Retinal pigment epithelial cell (primary cell): Measurements from ENCODE around the gene CRISPLD2.
A peak's percentile ranks its signal among the peaks of the same experiment; 100 is the strongest.

Experiments used
- DNase-seq: peaks from one replicate; pipeline ENCODE4 v3.0.0-alpha.2; 2010; ENCODE audit warnings: low read depth
- H3K4me3 ChIP-seq: 2 replicates; pipeline ENCODE4 v1.5.1; 2011; ENCODE audit warnings: mild to moderate bottlenecking, low read length, control low read depth, moderate library complexity
- TF ChIP-seq, protein P1 (sequence below): conservative IDR thresholded peaks from 2 replicates; pipeline ENCODE4 v1.5.1; 2011; ENCODE audit warnings: low read depth, low read length, control low read depth, inconsistent platforms

CRISPLD2 gene

DNA sequence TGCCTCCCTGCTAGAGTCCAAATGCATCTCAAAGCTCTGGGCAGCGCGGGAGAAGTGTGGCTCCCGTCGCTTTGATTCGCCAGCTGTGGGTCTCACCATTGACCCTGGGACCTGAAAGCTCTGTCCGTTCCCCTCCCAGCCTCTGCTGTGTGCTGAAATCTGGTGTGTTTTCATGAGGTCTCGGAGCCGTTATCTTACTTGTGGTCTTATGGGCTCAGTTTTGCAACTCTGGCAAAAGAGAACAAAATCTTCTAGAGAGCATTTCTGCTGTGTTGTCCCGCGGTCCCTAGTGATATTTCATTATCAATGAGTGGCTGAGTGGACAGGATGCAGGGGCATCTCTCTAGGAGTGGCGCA is 13.3 kb downstream of the CRISPLD2 start:
- no peak for DNase-seq

GRCh38 chr16:84833542-84834402 is 14.0 kb downstream of the CRISPLD2 start:
- H3K4me3 ChIP-seq: no peak overlapping the region
- TF ChIP-seq, protein P1, sequence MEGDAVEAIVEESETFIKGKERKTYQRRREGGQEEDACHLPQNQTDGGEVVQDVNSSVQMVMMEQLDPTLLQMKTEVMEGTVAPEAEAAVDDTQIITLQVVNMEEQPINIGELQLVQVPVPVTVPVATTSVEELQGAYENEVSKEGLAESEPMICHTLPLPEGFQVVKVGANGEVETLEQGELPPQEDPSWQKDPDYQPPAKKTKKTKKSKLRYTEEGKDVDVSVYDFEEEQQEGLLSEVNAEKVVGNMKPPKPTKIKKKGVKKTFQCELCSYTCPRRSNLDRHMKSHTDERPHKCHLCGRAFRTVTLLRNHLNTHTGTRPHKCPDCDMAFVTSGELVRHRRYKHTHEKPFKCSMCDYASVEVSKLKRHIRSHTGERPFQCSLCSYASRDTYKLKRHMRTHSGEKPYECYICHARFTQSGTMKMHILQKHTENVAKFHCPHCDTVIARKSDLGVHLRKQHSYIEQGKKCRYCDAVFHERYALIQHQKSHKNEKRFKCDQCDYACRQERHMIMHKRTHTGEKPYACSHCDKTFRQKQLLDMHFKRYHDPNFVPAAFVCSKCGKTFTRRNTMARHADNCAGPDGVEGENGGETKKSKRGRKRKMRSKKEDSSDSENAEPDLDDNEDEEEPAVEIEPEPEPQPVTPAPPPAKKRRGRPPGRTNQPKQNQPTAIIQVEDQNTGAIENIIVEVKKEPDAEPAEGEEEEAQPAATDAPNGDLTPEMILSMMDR: no peak
- no peak for DNase-seq

More for the DNA sequence above, 13.3 kb downstream of the CRISPLD2 start:
- TF ChIP-seq, protein P1: no peak
- H3K4me3 ChIP-seq: no peak overlapping the region

DNA sequence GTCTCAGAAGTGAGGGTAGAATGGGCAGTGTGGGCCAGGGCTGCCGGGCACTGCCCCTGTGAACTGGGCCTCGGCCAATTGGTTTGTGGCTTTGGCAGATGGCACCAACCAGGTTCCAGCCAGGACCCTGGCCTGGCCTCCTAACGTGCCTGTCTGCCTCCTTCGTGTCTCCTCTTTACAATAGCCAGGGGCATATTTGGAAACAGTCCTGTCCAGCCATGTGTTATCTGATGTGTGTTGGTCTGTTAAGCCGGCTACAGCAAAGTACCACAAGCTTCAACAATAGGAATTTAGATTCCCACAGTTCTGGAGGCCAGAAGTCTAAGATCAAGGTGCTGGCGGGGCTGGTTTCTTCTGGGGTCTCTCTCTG is 14.6 kb downstream of the CRISPLD2 start:
- TF ChIP-seq, protein P1: no peak
- no peak overlapping the region for H3K4me3 ChIP-seq
- no peak for DNase-seq

- TF ChIP-seq, protein P1: no peak
- H3K4me3 ChIP-seq: no peak overlapping the region
- DNase-seq: peak; percentile 88
Observed at GRCh38 chr16:84836234-84836647, 16.5 kb downstream of the CRISPLD2 start.

DNA sequence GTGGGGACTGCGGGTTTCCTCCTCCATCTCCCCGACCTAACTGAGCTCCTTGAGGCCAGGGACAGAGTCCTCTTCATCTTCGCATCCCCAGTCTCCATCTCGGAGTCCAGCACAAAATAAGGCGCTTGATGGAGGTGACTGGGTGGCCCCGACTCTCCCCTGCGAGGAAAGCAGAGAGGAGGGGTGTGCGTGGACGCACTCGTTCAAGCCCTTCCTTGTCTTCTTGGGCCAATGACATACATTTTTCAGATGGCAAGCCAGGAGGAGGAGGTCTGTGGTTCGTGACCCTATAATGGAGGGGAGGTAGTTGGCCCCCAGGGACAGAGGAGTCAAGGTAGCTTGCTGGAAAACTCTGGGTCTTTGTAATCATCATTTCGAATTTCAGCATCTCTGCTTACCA is 17.2 kb downstream of the CRISPLD2 start:
- no peak for DNase-seq
- no peak overlapping the region for H3K4me3 ChIP-seq
- TF ChIP-seq, protein P1: no peak

- TF ChIP-seq, protein P1: no peak
- no peak overlapping the region for H3K4me3 ChIP-seq
- no peak for DNase-seq
Observed at GRCh38 chr16:84838383-84838948, 18.7 kb downstream of the CRISPLD2 start.

DNA sequence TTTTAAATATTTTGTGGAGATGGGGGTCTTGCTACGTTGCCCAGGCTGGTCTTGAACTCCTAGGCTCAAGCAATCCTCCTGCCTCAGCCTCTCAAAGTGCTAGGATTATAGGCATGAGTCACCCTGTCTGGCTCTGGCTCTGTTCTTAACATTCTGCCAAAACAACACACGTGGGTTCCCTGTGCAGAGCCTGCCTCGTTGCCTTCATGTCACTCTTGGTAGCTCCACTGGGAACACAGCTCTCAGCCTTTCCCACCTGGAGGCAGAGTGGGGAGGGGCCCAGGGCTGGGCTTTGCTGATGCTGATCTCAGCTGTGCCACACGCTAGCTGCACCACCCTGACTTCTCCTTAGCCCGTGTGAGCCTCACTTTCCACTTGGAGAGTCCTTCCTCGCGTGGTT is 19.3 kb downstream of the CRISPLD2 start:
- no peak overlapping the region for H3K4me3 ChIP-seq
- TF ChIP-seq, protein P1: no peak
- DNase-seq: no peak
